ENCODE results near the gene RPS2. TPM values are rescaled to one million over a fixed set of nuclear protein-coding genes. Genes with fewer than 3 reads are reported as not detected.

RPS2 gene
- total RNA-seq, 2 donors from 2014 or later = 702 to 834 TPM

DNA sequence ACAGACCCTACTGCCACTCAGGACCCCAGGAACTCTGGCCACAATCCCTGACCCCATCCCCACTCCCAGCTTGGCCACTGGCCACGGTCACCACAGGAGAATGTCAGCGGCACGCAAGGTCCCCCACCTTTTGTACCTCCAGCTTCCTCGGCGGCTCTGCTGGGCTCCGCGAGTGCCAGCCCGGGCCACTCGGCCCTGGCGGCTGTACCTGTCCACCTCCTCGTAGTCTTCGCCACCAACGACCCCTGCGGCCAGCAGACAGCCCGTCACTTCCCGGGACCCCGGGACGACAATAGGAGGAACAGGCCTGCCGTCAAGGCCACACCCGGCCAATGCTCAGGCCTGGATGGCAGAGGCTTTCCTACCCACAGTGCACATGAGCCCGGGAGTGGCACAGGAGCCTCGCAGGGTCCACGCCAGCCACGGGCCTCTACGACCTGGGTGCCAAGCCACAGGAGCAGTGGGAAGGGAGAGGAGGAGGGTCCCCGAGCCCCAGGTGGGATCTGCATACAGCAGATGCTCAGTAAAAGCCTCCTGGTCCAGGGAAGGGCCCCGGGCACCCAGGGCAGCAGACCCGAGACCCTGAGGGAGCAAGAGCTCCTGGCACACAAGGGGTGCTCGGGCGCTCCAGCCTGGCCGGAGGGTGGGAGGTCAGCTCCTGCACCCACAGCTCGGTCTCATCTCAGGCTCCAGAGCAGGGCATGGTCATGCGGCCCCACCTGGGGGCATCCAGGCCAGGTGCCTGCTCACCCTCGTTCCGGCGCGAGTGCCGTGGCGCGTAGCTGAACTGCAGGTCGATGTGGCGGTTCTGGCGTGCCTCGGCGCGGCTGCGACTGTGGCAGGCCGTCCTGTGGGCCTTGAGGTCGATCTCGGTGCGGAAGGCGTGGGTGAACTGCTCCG, 37.1 kb upstream of the RPS2 start:
- H3K4me1 ChIP-seq (ENCODE audit: control insufficient read depth in 1 of 2, low read depth in 2 of 2) = peaks cover 6 to 21% of the 10 kb centered on the region in 2 donors
- DNase-seq (ENCODE audit: low spot score) = no peak
- H3K4me3 ChIP-seq = no peak overlapping the region
- TF ChIP-seq, protein P1, sequence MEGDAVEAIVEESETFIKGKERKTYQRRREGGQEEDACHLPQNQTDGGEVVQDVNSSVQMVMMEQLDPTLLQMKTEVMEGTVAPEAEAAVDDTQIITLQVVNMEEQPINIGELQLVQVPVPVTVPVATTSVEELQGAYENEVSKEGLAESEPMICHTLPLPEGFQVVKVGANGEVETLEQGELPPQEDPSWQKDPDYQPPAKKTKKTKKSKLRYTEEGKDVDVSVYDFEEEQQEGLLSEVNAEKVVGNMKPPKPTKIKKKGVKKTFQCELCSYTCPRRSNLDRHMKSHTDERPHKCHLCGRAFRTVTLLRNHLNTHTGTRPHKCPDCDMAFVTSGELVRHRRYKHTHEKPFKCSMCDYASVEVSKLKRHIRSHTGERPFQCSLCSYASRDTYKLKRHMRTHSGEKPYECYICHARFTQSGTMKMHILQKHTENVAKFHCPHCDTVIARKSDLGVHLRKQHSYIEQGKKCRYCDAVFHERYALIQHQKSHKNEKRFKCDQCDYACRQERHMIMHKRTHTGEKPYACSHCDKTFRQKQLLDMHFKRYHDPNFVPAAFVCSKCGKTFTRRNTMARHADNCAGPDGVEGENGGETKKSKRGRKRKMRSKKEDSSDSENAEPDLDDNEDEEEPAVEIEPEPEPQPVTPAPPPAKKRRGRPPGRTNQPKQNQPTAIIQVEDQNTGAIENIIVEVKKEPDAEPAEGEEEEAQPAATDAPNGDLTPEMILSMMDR (IDR thresholded peaks at IDR 0.05) = no peak
- peaks cover 51% of the 10 kb centered on the region for H3K36me3 ChIP-seq
- no peak overlapping the region for H3K27ac ChIP-seq
- no peak for ATAC-seq (ENCODE audit: insufficient number of reproducible peaks, low FRiP score, low read depth)
- no peaks in the 10 kb centered on the region for H3K27me3 ChIP-seq (replicated peaks; ENCODE audit: insufficient read depth)
- no peaks in the 10 kb centered on the region for H3K9me3 ChIP-seq

DNA sequence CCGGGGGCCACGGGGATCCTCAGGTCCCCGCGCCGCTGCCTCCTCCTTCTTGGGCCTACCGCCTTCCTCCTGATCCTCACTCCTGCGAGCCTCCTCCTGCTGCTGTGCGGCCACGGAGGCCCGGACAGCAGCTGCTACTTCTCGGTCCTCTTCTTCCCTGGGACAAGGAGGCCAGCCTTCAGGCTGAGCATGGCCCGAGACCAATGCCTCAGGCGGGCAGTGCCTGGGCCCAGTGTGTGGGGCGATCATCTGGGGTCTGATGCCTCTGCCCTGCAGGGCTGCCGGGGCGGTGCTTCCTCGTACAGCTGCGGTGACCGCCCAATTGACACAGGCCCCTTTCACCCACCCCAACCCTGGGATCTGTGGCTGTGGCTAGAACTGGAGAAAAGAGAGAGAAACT, 36.4 kb upstream of the RPS2 start:
- Histone ChIP-seq H3K4me3 (no peak overlapping the region), H3K27ac (no peak overlapping the region), H3K9me3 (no peaks in the 10 kb centered on the region), H3K27me3 (replicated peaks; ENCODE audit: insufficient read depth) (no peaks in the 10 kb centered on the region), H3K4me1 (ENCODE audit: control insufficient read depth in 1 of 2, low read depth in 2 of 2) (peaks cover 6 to 20% of the 10 kb centered on the region in 2 donors), H3K36me3 (peaks cover 51% of the 10 kb centered on the region)
- DNase-seq (ENCODE audit: low spot score) (no peak), ATAC-seq (ENCODE audit: insufficient number of reproducible peaks, low FRiP score, low read depth) (no peak)
- TF ChIP-seq, protein P1 (IDR thresholded peaks at IDR 0.05) = no peak

GRCh38 chr16:1999866-2000514, 35.4 kb upstream of the RPS2 start:
- TF ChIP-seq, protein P1 (IDR thresholded peaks at IDR 0.05) = no peak
- no peak for DNase-seq (ENCODE audit: low spot score)
- H3K27me3 ChIP-seq (replicated peaks; ENCODE audit: insufficient read depth) = no peaks in the 10 kb centered on the region
- H3K27ac ChIP-seq = no peak overlapping the region
- H3K9me3 ChIP-seq = no peaks in the 10 kb centered on the region
- H3K4me1 ChIP-seq (ENCODE audit: control insufficient read depth in 1 of 2, low read depth in 2 of 2) = peaks cover 6 to 14% of the 10 kb centered on the region in 2 donors
- ATAC-seq (ENCODE audit: insufficient number of reproducible peaks, low FRiP score, low read depth) = no peak
- H3K36me3 ChIP-seq = peaks cover 54% of the 10 kb centered on the region
- H3K4me3 ChIP-seq = no peak overlapping the region

DNA sequence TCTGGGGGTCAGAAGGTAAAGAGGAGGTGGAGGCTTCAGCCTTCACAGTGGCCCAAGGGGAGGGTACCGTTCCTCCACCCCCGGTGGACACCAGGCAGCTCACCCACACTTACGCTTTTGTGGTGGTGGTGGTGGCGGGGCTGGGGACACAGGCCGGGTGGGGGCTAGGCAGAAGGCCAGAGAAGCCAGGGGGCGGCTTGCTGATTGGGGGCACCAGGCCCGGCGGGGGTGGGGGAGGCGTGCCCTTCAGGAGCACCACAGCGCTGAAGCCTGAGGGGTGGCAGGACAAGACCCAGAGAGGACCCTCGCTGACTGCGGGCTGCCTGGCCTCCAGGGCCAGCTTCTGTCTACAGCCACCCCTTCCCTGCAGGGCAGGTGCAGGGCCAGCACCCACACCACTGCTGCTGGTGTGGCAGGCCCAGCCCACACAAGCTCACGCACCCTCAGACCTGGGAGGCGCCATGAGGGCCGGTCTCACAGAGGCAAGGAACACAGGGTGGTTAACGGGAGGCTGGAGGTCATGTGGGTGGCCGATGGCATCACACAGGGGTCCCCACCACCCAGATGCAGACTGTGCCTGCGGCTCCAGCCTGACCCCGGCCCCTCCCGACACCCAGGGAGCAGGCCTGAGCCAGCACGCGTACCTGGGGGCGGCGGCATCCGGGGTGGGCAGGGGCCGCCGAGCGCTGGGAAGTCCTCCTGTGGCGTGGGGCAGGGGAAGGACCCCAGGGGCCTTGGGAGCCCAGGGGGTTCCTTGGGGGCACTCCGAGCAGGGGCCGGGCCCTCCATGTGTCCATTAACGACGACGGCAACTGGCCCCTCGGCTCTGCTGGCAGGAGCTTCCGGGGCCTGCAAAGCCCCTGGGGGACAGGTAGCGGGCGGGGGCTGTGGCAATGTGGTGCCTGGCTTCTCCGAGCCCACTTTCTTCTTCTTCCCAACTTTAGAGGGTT, 34.5 kb upstream of the RPS2 start:
- H3K27me3 ChIP-seq (replicated peaks; ENCODE audit: insufficient read depth) = no peaks in the 10 kb centered on the region
- H3K9me3 ChIP-seq = no peaks in the 10 kb centered on the region
- H3K4me3 ChIP-seq = no peak overlapping the region
- no peak overlapping the region for H3K27ac ChIP-seq
- H3K36me3 ChIP-seq = peaks cover 54% of the 10 kb centered on the region
- peaks cover 2 to 5% of the 10 kb centered on the region in 2 donors for H3K4me1 ChIP-seq (ENCODE audit: control insufficient read depth in 1 of 2, low read depth in 2 of 2)
- ATAC-seq (ENCODE audit: insufficient number of reproducible peaks, low FRiP score, low read depth) (no peak), DNase-seq (ENCODE audit: low spot score) (no peak)
- TF ChIP-seq, protein P1 (IDR thresholded peaks at IDR 0.05) = no peak

Measured in thoracic aorta (tissue), 2 donors.